Measurements from ENCODE around the gene MED20. TPM values are rescaled to one million over a fixed set of nuclear protein-coding genes. Genes with fewer than 3 reads are reported as not detected.

The MED20 gene
- total and polyA plus RNA-seq, 2 of the 8 experiments (the other 6 are each of a cell fraction or from before 2014, with no cell fraction given) = 38.7 to 51.8 TPM

GRCh38 chr6:41878246-41878645, 42.7 kb downstream of the MED20 start:
- no peak overlapping the region for H3K18ac ChIP-seq (ENCODE audit: extremely low read depth, low read length)
- H2BK15ac ChIP-seq (ENCODE audit: low read length) = no peak overlapping the region
- no peak overlapping the region for H2AK5ac ChIP-seq (ENCODE audit: low read depth, low read length)
- FAIRE-seq (peak; percentile 36), DNase-seq (ENCODE audit: low read depth in 1 of 2, low spot score in 2 of 2) (no peak)
- H3K23ac ChIP-seq (ENCODE audit: insufficient read length) = no peak overlapping the region
- no peak overlapping the region for H4K8ac ChIP-seq (ENCODE audit: extremely low read depth, insufficient read depth, low read length)
- no peak overlapping the region for H3K9ac ChIP-seq (replicated peaks in 1 of 4; ENCODE audit: extremely low read depth in 1 of 4, low read depth in 3 of 4, low read length in 3 of 4)
- no peak overlapping the region for H2BK5ac ChIP-seq (ENCODE audit: low read depth, low read length)
- H2BK20ac ChIP-seq (ENCODE audit: low read length) = no peak overlapping the region
- H3K14ac ChIP-seq (ENCODE audit: insufficient read length) = no peak overlapping the region
- TF ChIP-seq CHD2 (IDR thresholded peaks at IDR 0.05; ENCODE audit: low read length) = no peak
- TF ChIP-seq NANOG (IDR thresholded peaks at IDR 0.05; ENCODE audit: insufficient read depth, low read depth, low read length, poor library complexity, severe bottlenecking) = no peak
- peak; percentile 69; the same call in 1 of the 2 replicates for TF ChIP-seq TEAD4 (IDR thresholded peaks at IDR 0.05; ENCODE audit: low read depth, low read length)
- TF ChIP-seq POU5F1 (IDR thresholded peaks at IDR 0.05; ENCODE audit: low read depth, low read length) = no peak
- no peak for TF ChIP-seq TAF7 (optimal IDR thresholded peaks at IDR 0.05; ENCODE audit: borderline replicate concordance, low read depth, low read length)
- no peak for TF ChIP-seq RNF2 (IDR thresholded peaks at IDR 0.05; ENCODE audit: borderline replicate concordance, low read depth, low read length, missing control alignments, poor library complexity, severe bottlenecking)
- no peak for TF ChIP-seq RBBP5 (IDR thresholded peaks at IDR 0.05; ENCODE audit: borderline replicate concordance, low read depth, low read length)
- TF ChIP-seq SIRT6 (IDR thresholded peaks at IDR 0.05; ENCODE audit: low read length) = no peak
- H3K27ac ChIP-seq (ENCODE audit: low read depth, low read length) = no peak overlapping the region
- no peaks in the 10 kb centered on the region for H3K4me1 ChIP-seq (replicated peaks in 1 of 4; ENCODE audit: control insufficient read depth in 3 of 4, insufficient read depth in 4 of 4, low read length in 3 of 4)
- H3K4me2 ChIP-seq (ENCODE audit: insufficient read depth in 1 of 2, low read depth in 2 of 2, low read length in 2 of 2) = no peak overlapping the region
- H3K36me3 ChIP-seq (ENCODE audit: control insufficient read depth in 2 of 4, insufficient read depth in 4 of 4, low read length in 3 of 4) = no peaks in the 10 kb centered on the region
- H3K9me3 ChIP-seq (ENCODE audit: insufficient read depth in 2 of 2, low read depth in 1 of 2, low read length in 1 of 2) = no peaks in the 10 kb centered on the region
- CTCF ChIA-PET (ENCODE audit: partially characterized antibody) = interaction anchor here (0.9 to 1.4 kb wide), 5 partner anchors 8 to 165 kb away, joined by 3 to 5 read pairs (median 3); partner anchors contain the start of genes BYSL and MED20
- POLR2A ChIA-PET (ENCODE audit: partially characterized antibody) = interaction anchor here (0.8 to 1.5 kb wide), 2 partner anchors 16 to 173 kb away, joined by 3 to 4 read pairs; partner anchors contain the start of gene TAF8
- no peak overlapping the region for H3K4ac ChIP-seq (replicated peaks; ENCODE audit: insufficient read length, low read depth, low read length)
- H4K91ac ChIP-seq (replicated peaks; ENCODE audit: insufficient read length, low read length) = no peak overlapping the region
- H3K23me2 ChIP-seq (ENCODE audit: low read depth, low read length) = no peaks in the 10 kb centered on the region
- no peak overlapping the region for H4K5ac ChIP-seq (ENCODE audit: insufficient read length, low read depth, low read length)
- H3K27me3 ChIP-seq (replicated peaks in 1 of 4; ENCODE audit: control insufficient read depth in 3 of 4, extremely low read depth in 1 of 4, insufficient read depth in 3 of 4, low read length in 3 of 4) = no peaks in the 10 kb centered on the region
- H2BK120ac ChIP-seq (replicated peaks; ENCODE audit: low read depth, low read length) = no peak overlapping the region
- H3K79me2 ChIP-seq (ENCODE audit: control insufficient read depth in 1 of 2, insufficient read depth in 2 of 2, low read length in 2 of 2) = peaks cover 0 to 7% of the 10 kb centered on the region in 2 experiments; a peak in 1 of 4 replicates
- no peaks in the 10 kb centered on the region; the same call in 1 of the 2 replicates for H3K79me1 ChIP-seq (ENCODE audit: low read depth, low read length)
- H3K56ac ChIP-seq (replicated peaks; ENCODE audit: insufficient read length, low read depth, low read length) = no peak overlapping the region
- H2AFZ ChIP-seq (ENCODE audit: low read length) = no peak overlapping the region
- peaks cover 0 to 2% of the 10 kb centered on the region in 2 experiments for H4K20me1 ChIP-seq (replicated peaks in 1 of 2; ENCODE audit: control insufficient read depth in 1 of 2, insufficient read depth in 2 of 2, low read length in 2 of 2)
- WGBS, 2 experiments (ENCODE audit: extremely low coverage in 1 of 2, insufficient coverage in 1 of 2, insufficient read length in 1 of 2, insufficient replicate concordance in 2 of 2, low coverage in 1 of 2, low lambda C conversion rate in 2 of 2, missing lambda C conversion rate in 1 of 2) = 67% methylated on average over 2 of the region's 2 CpGs; no CpG with 5 or more reads in 1 of the 2 experiments
- H3K4me3 ChIP-seq (ENCODE audit: extremely low read depth in 1 of 4, insufficient read depth in 2 of 4, low read depth in 3 of 4, low read length in 4 of 4) = no peak overlapping the region
- H2BK12ac ChIP-seq (ENCODE audit: low read depth, low read length) = no peak overlapping the region
